ENCODE results near the gene MYO10.

The MYO10 gene

DNA sequence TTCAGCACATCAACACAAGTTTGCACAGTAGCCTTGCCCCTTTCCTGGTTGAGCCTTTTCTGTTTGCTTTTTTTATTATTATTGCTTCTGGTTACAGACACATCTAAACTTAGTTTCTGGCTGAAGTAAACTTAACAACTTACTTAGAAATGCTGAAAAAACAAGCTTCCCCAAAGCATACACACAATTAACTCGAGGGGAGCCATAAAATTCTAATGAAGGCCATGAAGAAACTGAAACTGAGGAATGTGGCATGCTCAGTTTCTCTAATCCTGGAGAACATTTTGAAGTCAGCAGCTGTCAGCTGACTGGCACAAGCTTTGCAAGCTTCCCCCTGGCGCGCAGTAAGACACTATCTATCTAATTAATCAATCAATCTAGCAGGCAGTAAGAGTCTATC, 3.7 kb downstream of the MYO10 start:
- TF ChIP-seq, protein P1, sequence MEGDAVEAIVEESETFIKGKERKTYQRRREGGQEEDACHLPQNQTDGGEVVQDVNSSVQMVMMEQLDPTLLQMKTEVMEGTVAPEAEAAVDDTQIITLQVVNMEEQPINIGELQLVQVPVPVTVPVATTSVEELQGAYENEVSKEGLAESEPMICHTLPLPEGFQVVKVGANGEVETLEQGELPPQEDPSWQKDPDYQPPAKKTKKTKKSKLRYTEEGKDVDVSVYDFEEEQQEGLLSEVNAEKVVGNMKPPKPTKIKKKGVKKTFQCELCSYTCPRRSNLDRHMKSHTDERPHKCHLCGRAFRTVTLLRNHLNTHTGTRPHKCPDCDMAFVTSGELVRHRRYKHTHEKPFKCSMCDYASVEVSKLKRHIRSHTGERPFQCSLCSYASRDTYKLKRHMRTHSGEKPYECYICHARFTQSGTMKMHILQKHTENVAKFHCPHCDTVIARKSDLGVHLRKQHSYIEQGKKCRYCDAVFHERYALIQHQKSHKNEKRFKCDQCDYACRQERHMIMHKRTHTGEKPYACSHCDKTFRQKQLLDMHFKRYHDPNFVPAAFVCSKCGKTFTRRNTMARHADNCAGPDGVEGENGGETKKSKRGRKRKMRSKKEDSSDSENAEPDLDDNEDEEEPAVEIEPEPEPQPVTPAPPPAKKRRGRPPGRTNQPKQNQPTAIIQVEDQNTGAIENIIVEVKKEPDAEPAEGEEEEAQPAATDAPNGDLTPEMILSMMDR (IDR thresholded peaks at IDR 0.05): no peak
- Mint-ChIP-seq H3K27ac (peak overlapping the region; percentile 26), H3K27me3 (ENCODE audit: low read depth, poor library complexity) (peaks cover 11% of the 10 kb centered on the region), H3K4me1 (peaks cover 54% of the 10 kb centered on the region), H3K9me3 (peaks cover 4% of the 10 kb centered on the region), H3K4me3 (peak overlapping the region; percentile 98), H3K36me3 (ENCODE audit: low read depth) (peaks cover 21% of the 10 kb centered on the region)
- DNase-seq: no peak

- no peak for DNase-seq
- Mint-ChIP-seq H3K36me3 (ENCODE audit: low read depth) (peaks cover 28% of the 10 kb centered on the region), H3K4me3 (peak overlapping the region; percentile 98), H3K27me3 (ENCODE audit: low read depth, poor library complexity) (peaks cover 2% of the 10 kb centered on the region), H3K4me1 (peaks cover 45% of the 10 kb centered on the region), H3K9me3 (peaks cover 4% of the 10 kb centered on the region), H3K27ac (no peak overlapping the region)
- TF ChIP-seq, protein P1 (IDR thresholded peaks at IDR 0.05): no peak
Observed at GRCh38 chr5:16931334-16932110, 4.6 kb downstream of the MYO10 start.

DNA sequence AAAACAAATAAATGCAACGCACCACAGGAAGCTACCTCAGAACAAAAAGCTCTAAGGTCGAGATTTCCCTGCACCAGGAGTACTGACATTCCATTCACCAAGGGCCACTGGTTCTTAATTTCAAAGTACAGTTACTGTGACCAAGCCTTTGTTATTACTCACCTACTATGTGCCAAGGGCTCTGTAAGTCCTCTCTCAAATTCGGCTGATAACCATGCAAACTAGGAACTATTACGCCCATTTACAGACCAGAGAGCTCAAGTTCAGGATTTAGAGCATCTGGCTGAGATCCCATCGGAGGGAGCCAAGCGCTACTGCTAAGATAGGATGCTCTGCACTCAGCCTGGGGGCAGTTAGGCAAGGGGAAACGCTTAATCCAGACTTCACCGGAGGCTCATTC, 5.6 kb downstream of the MYO10 start:
- TF ChIP-seq, protein P1 (IDR thresholded peaks at IDR 0.05): no peak
- H3K4me3 Mint-ChIP-seq: no peak overlapping the region
- H3K4me1 Mint-ChIP-seq: peaks cover 42% of the 10 kb centered on the region
- H3K27ac Mint-ChIP-seq: no peak overlapping the region
- peaks cover 4% of the 10 kb centered on the region for H3K9me3 Mint-ChIP-seq
- DNase-seq: no peak
- peaks cover 32% of the 10 kb centered on the region for H3K36me3 Mint-ChIP-seq (ENCODE audit: low read depth)
- H3K27me3 Mint-ChIP-seq (ENCODE audit: low read depth, poor library complexity): no peaks in the 10 kb centered on the region

- H3K4me3 Mint-ChIP-seq: peak overlapping the region; percentile 50
- peaks cover 35% of the 10 kb centered on the region for H3K36me3 Mint-ChIP-seq (ENCODE audit: low read depth)
- peaks cover 42% of the 10 kb centered on the region for H3K4me1 Mint-ChIP-seq
- TF ChIP-seq, protein P1 (IDR thresholded peaks at IDR 0.05): no peak
- peaks cover 4% of the 10 kb centered on the region for H3K9me3 Mint-ChIP-seq
- H3K27me3 Mint-ChIP-seq (ENCODE audit: low read depth, poor library complexity): no peaks in the 10 kb centered on the region
- H3K27ac Mint-ChIP-seq: peak overlapping the region; percentile 87
- no peak for DNase-seq
Observed at GRCh38 chr5:16929831-16930230, 6.3 kb downstream of the MYO10 start.

GRCh38 chr5:16929347-16929746, 6.7 kb downstream of the MYO10 start:
- peaks cover 39% of the 10 kb centered on the region for H3K36me3 Mint-ChIP-seq (ENCODE audit: low read depth)
- peaks cover 46% of the 10 kb centered on the region for H3K4me1 Mint-ChIP-seq
- no peak overlapping the region for H3K27ac Mint-ChIP-seq
- TF ChIP-seq, protein P1 (IDR thresholded peaks at IDR 0.05): no peak
- no peak overlapping the region for H3K4me3 Mint-ChIP-seq
- peaks cover 7% of the 10 kb centered on the region for H3K9me3 Mint-ChIP-seq
- no peak for DNase-seq
- H3K27me3 Mint-ChIP-seq (ENCODE audit: low read depth, poor library complexity): no peaks in the 10 kb centered on the region

DNA sequence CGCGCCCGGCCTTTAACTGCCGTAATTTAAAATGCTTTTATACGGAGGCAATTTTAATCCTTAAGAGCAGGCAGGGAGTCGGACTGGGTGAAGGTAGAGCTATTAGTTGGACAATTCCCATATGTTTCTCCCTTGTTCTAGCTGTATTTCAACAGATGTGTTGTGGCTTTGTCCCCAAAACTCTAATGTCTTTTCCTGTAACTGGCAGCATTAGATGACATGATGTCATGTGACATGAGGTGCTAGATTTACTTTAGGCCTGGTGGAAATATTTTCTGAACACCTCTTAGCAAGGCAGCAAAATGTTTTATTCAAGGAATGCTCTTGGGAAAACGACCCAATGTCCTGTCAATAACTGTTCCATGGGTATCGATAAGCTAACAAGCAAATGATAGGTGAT, 8.5 kb downstream of the MYO10 start:
- Mint-ChIP-seq H3K27me3 (ENCODE audit: low read depth, poor library complexity) (no peaks in the 10 kb centered on the region), H3K4me1 (peaks cover 44% of the 10 kb centered on the region), H3K27ac (peak overlapping the region; percentile 45), H3K36me3 (ENCODE audit: low read depth) (peaks cover 52% of the 10 kb centered on the region), H3K9me3 (peaks cover 12% of the 10 kb centered on the region), H3K4me3 (no peak overlapping the region)
- no peak for DNase-seq
- TF ChIP-seq, protein P1 (IDR thresholded peaks at IDR 0.05): no peak
